Measurements from ENCODE around the gene GDF2.

DNA sequence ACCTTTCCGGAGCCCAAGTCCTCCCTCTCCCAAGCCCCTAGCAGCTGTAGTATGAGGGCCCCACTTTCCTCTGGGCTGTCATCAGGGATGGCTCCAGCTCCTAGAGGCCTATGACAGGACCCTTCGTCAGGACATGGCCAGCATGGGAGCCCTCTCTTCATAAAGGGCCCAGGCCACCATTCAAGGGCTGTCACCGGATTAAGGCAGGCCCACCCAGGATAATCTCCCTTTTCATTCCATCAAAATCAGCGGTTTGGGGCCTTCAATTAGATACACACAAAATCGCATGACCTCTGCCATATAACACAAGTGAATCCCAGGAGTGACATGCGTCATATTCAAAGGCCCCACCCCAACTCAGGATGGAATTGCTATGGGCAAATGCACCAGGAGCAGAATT is 34.4 kb upstream of the GDF2 start:
- no peak for TF ChIP-seq EZH2 (IDR thresholded peaks at IDR 0.05; ENCODE audit: insufficient read depth, poor library complexity, severe bottlenecking)
- TF ChIP-seq EZH2phosphoT487 (IDR thresholded peaks at IDR 0.05; ENCODE audit: insufficient read depth, low read depth), result no peak

Data from GM23248 (cell line).